GM12892 (cell line): ENCODE results near the gene RBM19.

Experiments
- POLR2A ChIP-seq: IDR thresholded peaks from 2 replicates; pipeline ENCODE4 v1.6.1; 2011; ENCODE audit warnings: low read depth, low read length, control low read depth
- POLR2AphosphoS5 ChIP-seq: IDR thresholded peaks from 2 replicates; pipeline ENCODE4 v1.6.1; 2011; ENCODE audit warnings: low read depth, low read length, control low read depth
- TAF1 ChIP-seq: IDR thresholded peaks from 2 replicates; pipeline ENCODE4 v1.6.1; 2011; ENCODE audit warnings: low read depth, mild to moderate bottlenecking, control low read depth, low read length, borderline replicate concordance

- no peak for TF ChIP-seq POLR2A
- no peak for TF ChIP-seq POLR2AphosphoS5
- TF ChIP-seq TAF1 = no peak
Observed at GRCh38 chr12:113837528-113838296, 128.4 kb downstream of the RBM19 start.
